Measurements from ENCODE around the gene MAPK14. TPM values are rescaled to one million over a fixed set of nuclear protein-coding genes. Genes with fewer than 3 reads are reported as not detected.

Gene MAPK14
- polyA plus RNA-seq, 1 donor from 2014 or later = 33.4 TPM

DNA sequence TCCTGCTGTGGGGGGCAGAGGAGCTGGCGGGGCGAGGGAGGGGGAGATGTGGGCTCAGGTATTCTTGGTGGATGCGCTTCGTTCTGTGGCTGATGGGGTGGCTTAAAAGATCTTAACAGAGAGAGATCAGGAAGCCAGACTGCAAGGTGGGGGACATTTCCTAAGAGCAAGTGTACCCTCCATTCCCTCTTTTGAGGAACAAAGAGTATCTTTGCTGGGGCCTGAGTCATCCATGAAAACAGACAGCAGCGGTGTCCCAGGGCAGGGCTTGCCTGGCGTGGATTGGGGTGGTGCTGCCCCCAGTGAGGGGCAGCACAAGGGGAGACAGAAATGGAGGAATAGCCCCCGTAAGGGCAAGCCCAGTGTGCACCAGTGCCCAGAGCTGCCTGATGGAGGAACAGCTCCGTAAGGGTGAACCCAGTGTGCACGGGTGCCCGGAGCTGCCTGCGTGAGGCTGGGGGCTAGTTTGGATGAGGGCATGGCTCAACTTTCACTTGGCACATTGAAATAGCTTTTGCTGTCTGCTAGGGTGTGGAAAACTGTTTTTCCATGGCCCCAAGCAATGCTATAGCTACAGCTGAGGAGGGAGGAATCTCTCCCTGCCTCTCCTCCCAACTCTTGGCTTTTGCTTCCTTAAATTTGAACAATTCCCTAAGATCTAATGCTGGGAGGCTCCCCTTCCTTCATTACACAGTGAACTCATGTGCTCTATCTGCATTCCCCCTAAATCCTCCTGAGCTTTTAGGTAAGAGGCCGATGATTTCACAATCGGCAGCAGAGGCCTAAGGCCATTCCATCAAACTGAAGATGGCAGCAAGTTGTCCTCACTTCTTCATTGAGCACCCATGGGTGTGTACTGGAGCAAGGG is 115.6 kb downstream of the MAPK14 start:
- Mint-ChIP-seq H3K9me3 (peaks cover 0 to 1% (median under 1%) of the 10 kb centered on the region in 3 donors), H3K4me3 (no peak overlapping the region), H3K27me3 (no peaks in the 10 kb centered on the region), H3K4me1 (peaks cover 9 to 16% (median 10%) of the 10 kb centered on the region in 3 donors), H3K36me3 (peaks cover 7% of the 10 kb centered on the region), H3K27ac (no peak overlapping the region)

DNA sequence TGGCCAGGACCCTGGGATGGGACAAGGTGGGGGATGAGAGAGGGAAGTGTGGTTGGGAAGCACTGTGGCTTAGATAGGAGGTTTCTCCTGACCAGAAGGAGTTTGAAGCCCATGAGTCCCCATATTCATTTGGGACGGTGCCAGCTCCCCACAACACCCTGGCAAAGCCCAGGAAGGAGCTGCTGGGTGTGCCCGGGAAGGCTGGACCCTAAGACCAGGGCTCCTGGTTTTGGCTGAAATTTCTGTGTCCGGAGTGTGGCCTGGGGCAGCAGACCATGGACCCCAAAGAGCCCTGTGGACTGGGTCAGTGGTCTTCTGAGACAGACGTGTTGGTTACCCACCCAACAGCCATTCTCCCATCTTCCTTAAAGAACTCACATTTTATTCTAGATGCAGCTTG is 117.9 kb downstream of the MAPK14 start:
- Mint-ChIP-seq H3K4me1 (peaks cover 8 to 16% (median 9%) of the 10 kb centered on the region in 3 donors), H3K36me3 (peaks cover 7% of the 10 kb centered on the region), H3K4me3 (no peak overlapping the region), H3K27me3 (no peaks in the 10 kb centered on the region), H3K27ac (no peak overlapping the region), H3K9me3 (peaks cover 2 to 5% (median 4%) of the 10 kb centered on the region in 3 donors)

DNA sequence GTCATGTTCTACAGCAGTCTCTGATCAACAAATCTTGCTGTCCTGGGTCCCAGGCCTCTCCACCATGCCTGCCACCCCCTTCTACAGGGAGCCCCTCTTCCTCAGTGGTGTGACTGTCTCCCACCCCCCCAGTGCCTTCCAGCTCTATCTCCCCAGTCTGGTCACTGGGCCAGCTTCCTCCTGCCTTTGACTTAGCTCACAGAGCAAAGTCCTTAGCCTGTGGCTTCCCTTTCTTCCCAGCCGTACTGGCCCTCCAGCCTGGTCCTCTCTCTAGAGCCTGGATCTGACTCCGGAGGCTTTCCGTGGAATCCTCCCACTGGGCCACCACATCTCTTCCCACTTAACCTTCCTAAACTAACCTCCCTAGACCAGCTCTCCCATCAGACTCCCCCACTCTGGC is 119.7 kb downstream of the MAPK14 start:
- Mint-ChIP-seq H3K4me1 (peaks cover 6 to 16% (median 9%) of the 10 kb centered on the region in 3 donors), H3K27ac (no peak overlapping the region), H3K36me3 (peaks cover 3% of the 10 kb centered on the region), H3K27me3 (no peaks in the 10 kb centered on the region), H3K9me3 (peaks cover 2 to 5% (median 4%) of the 10 kb centered on the region in 3 donors), H3K4me3 (peak overlapping the region in 1 of 4 donors; percentile 60)

DNA sequence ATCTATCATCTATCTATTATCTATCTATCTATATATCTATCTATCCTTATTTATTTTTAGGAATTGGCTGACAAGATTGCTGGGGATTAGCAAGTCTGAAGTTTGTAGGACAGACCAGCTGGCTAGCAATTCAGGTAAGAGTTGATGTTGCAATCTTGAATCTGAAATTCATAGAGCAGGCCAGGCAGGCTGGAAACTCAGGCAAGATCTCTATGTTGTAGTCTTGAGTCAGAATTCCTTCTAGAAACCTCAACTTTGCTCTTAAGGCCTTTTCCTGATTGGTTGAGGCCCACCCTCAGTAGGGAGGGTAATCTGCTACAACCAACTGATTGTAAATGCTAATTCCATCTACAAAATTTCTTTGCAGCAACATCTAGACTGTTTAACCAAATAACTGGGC is 121.9 kb downstream of the MAPK14 start:
- Mint-ChIP-seq H3K4me3 (no peak overlapping the region), H3K4me1 (peaks cover 6 to 16% (median 9%) of the 10 kb centered on the region in 3 donors), H3K36me3 (peaks cover 7% of the 10 kb centered on the region), H3K27ac (no peak overlapping the region), H3K9me3 (peaks cover 2 to 5% (median 4%) of the 10 kb centered on the region in 3 donors), H3K27me3 (no peaks in the 10 kb centered on the region)

DNA sequence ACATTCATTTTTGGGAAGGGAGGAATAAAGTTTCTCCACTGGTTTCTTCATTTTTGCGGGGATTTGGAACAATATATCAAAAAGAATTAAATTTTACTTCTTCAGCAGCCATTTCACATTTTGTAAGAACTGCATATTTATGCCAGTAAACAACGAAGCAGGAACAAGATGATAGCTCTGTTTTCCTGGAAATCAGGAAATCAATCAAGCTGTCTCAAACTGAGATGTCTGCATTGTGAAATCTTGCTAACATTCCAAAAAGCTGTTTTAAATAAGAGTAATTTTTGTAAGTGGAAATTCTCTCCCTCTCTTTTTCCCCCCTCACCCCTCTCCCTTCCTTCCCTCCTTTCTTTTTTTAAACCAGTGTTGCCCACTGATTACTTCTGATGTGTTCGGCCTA is 122.7 kb downstream of the MAPK14 start:
- Mint-ChIP-seq H3K27ac (no peak overlapping the region), H3K36me3 (peaks cover 11% of the 10 kb centered on the region), H3K9me3 (peaks cover 2 to 5% (median 4%) of the 10 kb centered on the region in 3 donors), H3K4me1 (peaks cover 6 to 16% (median 9%) of the 10 kb centered on the region in 3 donors), H3K4me3 (no peak overlapping the region), H3K27me3 (no peaks in the 10 kb centered on the region)

DNA sequence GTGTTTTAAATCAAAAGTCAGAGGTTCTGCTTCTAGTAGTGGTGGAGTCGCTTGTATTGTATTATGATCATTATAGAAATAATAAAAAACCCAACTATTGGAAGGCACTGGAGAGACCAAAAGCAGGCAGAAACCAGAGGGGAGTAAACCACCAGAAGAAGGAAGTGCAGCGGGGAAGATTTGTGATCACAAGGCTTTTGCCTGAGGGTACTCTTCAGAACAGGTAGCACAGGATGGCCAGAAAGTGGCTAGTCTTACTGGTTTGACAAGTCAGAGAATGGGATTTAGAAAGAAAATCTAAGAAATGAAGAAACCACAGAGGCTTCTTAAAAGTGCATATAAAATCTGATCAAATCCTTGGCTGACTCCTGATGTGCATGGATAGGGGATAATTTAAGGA is 126.7 kb downstream of the MAPK14 start:
- Mint-ChIP-seq H3K27ac (no peak overlapping the region), H3K4me3 (no peak overlapping the region), H3K9me3 (peaks cover 0 to 5% (median 2%) of the 10 kb centered on the region in 3 donors), H3K36me3 (peaks cover 13% of the 10 kb centered on the region), H3K27me3 (no peaks in the 10 kb centered on the region), H3K4me1 (no peaks in the 10 kb centered on the region)

DNA sequence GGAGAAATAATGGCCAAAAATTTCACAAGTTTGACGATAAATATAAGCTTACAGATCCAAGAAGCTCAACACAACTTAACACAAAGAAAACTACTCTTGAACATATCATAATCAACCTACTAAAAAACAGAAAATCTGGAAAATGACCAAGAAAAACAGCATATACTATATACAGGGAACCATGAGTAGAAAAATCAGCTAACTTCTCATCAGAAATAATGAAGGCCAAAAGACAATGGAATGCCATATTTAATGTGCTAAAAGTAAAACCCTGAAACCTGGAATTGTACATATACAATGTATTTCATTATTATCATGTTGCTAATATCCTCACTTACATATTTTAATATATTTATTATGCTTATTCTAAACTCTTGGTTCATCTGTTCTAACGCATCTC is 128.1 kb downstream of the MAPK14 start:
- H3K4me1 Mint-ChIP-seq = no peaks in the 10 kb centered on the region
- H3K4me3 Mint-ChIP-seq = peak overlapping the region in 1 of 4 donors; percentile 44
- no peaks in the 10 kb centered on the region for H3K27me3 Mint-ChIP-seq
- H3K27ac Mint-ChIP-seq = no peak overlapping the region
- H3K36me3 Mint-ChIP-seq = peaks cover 13% of the 10 kb centered on the region
- H3K9me3 Mint-ChIP-seq = peaks cover 2 to 12% (median 2%) of the 10 kb centered on the region in 3 donors

DNA sequence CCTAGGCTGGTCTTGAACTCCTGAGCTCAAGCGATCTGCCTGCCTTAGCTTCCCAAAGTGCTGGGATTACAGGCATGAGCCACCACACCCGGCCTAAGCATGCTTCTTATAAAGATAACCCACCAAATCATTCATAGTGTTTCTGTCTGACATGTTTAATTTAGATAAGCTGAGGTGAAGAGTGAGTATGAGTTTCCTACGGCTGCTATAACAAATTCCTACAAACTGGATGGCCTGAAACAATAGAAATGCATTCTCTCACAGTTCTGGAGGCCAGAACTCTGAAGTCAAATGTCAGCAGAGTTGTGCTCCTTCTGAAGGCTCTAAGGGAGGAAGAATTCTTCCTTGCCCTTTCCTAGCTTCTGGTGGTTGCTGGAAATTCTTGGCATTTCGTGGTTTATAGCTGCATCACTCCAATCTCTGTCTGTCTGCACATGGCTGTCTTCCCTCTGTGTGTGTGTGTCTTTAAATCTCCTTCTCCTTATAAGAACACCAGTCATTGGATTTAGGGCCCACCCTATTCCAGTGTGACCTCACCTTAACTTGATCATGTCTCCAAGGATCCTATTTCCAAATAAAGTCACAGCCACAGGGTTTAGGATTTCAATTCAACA is 132.6 kb downstream of the MAPK14 start:
- Mint-ChIP-seq H3K27me3 (no peaks in the 10 kb centered on the region), H3K4me3 (no peak overlapping the region), H3K27ac (no peak overlapping the region), H3K9me3 (peaks cover 2 to 12% (median 2%) of the 10 kb centered on the region in 3 donors), H3K36me3 (peaks cover 9% of the 10 kb centered on the region), H3K4me1 (no peaks in the 10 kb centered on the region)

Other genes starting within 250 kb of the MAPK14 start
- gene CLPSL1, start 246.8 kb upstream of the MAPK14 start, polyA plus RNA-seq = not detected
- not detected for gene CLPS, start 230.5 kb upstream of the MAPK14 start, polyA plus RNA-seq
- not detected for gene LHFPL5, start 222.5 kb upstream of the MAPK14 start, polyA plus RNA-seq
- gene SRPK1, start 106.7 kb upstream of the MAPK14 start, polyA plus RNA-seq = 36.0 TPM
- gene SLC26A8, start 3.2 kb upstream of the MAPK14 start, polyA plus RNA-seq = not detected
- 47.1 TPM for gene MAPK13, start 102.7 kb downstream of the MAPK14 start, polyA plus RNA-seq
- gene BRPF3, start 168.9 kb downstream of the MAPK14 start, polyA plus RNA-seq = 8.9 TPM
- gene PNPLA1, start 242.3 kb downstream of the MAPK14 start, polyA plus RNA-seq = 0.19 TPM

Data from IgD-negative memory B cell (primary cell).